SK-N-SH (cell line): ENCODE data around the gene PRELID1. TPM values are rescaled to one million over a fixed set of nuclear protein-coding genes. Genes with fewer than 3 reads are reported as not detected.

ENCODE experiments used
- CTCF ChIA-PET: fragments of 300-600, 350-600 bp; formaldehyde crosslinking; extraction: SDS; loops from one replicate; lab custom pipeline; 2021; lab: Yijun Ruan, JAX
- POLR2A ChIA-PET: fragments of 350-600 bp; sonication (Branson Sonifier 250); formaldehyde crosslinking; extraction: SDS; loops from one replicate; lab custom pipeline; 2020; ENCODE audit warnings: antibody characterized with exemption, inconsistent platforms; lab: Yijun Ruan, JAX
- DNase-seq: peaks from one replicate; pipeline ENCODE4 v3.0.0; 2012
- H2AFZ ChIP-seq: fragments of 200-600 bp; sonication (generic); 2 replicates; pipeline ENCODE4 v1.8.1; 2016; ENCODE audit warnings: antibody characterized with exemption, mild to moderate bottlenecking, low read depth
- H3F3A ChIP-seq: fragments of 200-600 bp; sonication (generic); replicated peaks from 2 replicates; pipeline ENCODE3; 2016; ENCODE audit warnings: antibody characterized with exemption, mild to moderate bottlenecking; ENCODE audit not compliant: insufficient read depth
- H3K27ac ChIP-seq, 2 experiments: fragments of 200-500 bp in 1 of 2; fragments of 200-600 bp in 1 of 2; sonication (Bioruptor generic) in 1 of 2; sonication (generic), shearing (Covaris generic) in 1 of 2; 2 replicates each; pipeline versions ENCODE4 v1.5.1 to v1.6.1; 2014 to 2016; ENCODE audit warnings: low read depth in 2 of 2, inconsistent platforms in 1 of 2, low read length in 1 of 2, mild to moderate bottlenecking in 1 of 2, mixed read lengths in 1 of 2
- H3K27me3 ChIP-seq: fragments of 200-600 bp; sonication (generic), shearing (Covaris generic); 2 replicates; pipeline ENCODE4 v1.6.1; 2016; ENCODE audit warnings: mixed run types; ENCODE audit not compliant: insufficient read depth
- H3K36me3 ChIP-seq, 2 experiments: fragments of 200-500 bp in 1 of 2; fragments of 200-600 bp in 1 of 2; sonication (Bioruptor generic) in 1 of 2; sonication (generic) in 1 of 2; replicated peaks in 1 of 2; 2 replicates each; pipeline versions ENCODE3 to v1.5.1; 2014 to 2016; ENCODE audit warnings: low read length in 1 of 2, mild to moderate bottlenecking in 1 of 2; ENCODE audit not compliant: insufficient read depth in 2 of 2, control insufficient read depth in 1 of 2
- H3K4me1 ChIP-seq, 2 experiments: fragments of 200-500 bp in 1 of 2; fragments of 200-600 bp in 1 of 2; sonication (Bioruptor generic) in 1 of 2; sonication (generic), shearing (Covaris generic) in 1 of 2; 2 replicates each; pipeline versions ENCODE4 v1.5.1 to v1.6.1; 2014 to 2016; ENCODE audit warnings: low read depth in 1 of 2, low read length in 1 of 2, mixed run types in 1 of 2; ENCODE audit not compliant: insufficient read depth in 2 of 2, control insufficient read depth in 1 of 2
- H3K4me2 ChIP-seq: fragments of 200-600 bp; sonication (generic), shearing (Covaris generic); 2 replicates; pipeline ENCODE4 v1.6.1; 2017; ENCODE audit warnings: mixed run types
- H3K4me3 ChIP-seq, 2 experiments: fragments of 200-500 bp in 1 of 2; fragments of 200-600 bp in 1 of 2; sonication (Bioruptor generic) in 1 of 2; sonication (generic), shearing (Covaris generic) in 1 of 2; 2 replicates each; pipeline versions ENCODE4 v1.5.1 to v1.8.1; 2014 to 2016; ENCODE audit warnings: low read depth in 2 of 2, inconsistent platforms in 1 of 2, low read length in 1 of 2, mild to moderate bottlenecking in 1 of 2, mixed read lengths in 1 of 2, moderate library complexity in 1 of 2
- H3K79me2 ChIP-seq: fragments of 200-600 bp; sonication (generic); 2 replicates; pipeline ENCODE4 v1.8.1; 2017; ENCODE audit warnings: mild to moderate bottlenecking; ENCODE audit not compliant: insufficient read depth
- H3K9ac ChIP-seq: fragments of 200-600 bp; sonication (generic); 2 replicates; pipeline ENCODE4 v1.6.1; 2017; ENCODE audit warnings: mixed run types
- H3K9me2 ChIP-seq: fragments of 200-600 bp; sonication (generic); 2 replicates; pipeline ENCODE4 v1.6.1; 2017; ENCODE audit warnings: mixed run types
- H3K9me3 ChIP-seq: fragments of 200-600 bp; sonication (generic); 2 replicates; pipeline ENCODE4 v1.6.1; 2017; ENCODE audit warnings: mixed run types, mild to moderate bottlenecking, moderate library complexity
- H4K20me1 ChIP-seq: fragments of 200-600 bp; sonication (generic); 2 replicates; pipeline ENCODE4 v1.6.1; 2017; ENCODE audit warnings: mild to moderate bottlenecking, mixed run types; ENCODE audit not compliant: insufficient read depth
- ELF1 ChIP-seq: IDR thresholded peaks from 2 replicates; pipeline ENCODE4 v1.4.0; 2012
- EP300 ChIP-seq, 2 experiments: IDR thresholded peaks; 2 replicates each; pipeline versions ENCODE4 v1.4.0 to v1.6.1; 2012; ENCODE audit warnings: borderline replicate concordance in 1 of 2, low read depth in 1 of 2, low read length in 1 of 2
- FOSL2 ChIP-seq: IDR thresholded peaks from 2 replicates; pipeline ENCODE4 v1.4.0; 2012; ENCODE audit warnings: low read depth, mild to moderate bottlenecking, moderate library complexity, borderline replicate concordance
- JUND ChIP-seq: IDR thresholded peaks from 2 replicates; pipeline ENCODE4 v1.4.0; 2012
- MEF2A ChIP-seq: IDR thresholded peaks from 2 replicates; pipeline ENCODE4 v1.4.0; 2012; ENCODE audit warnings: low read depth, borderline replicate concordance
- NRF1 ChIP-seq: IDR thresholded peaks from 2 replicates; pipeline ENCODE4 v1.6.1; 2012; ENCODE audit warnings: low read depth, mild to moderate bottlenecking, low read length
- POLR2AphosphoS5 ChIP-seq: IDR thresholded peaks from 2 replicates; pipeline ENCODE4 v1.6.1; 2012; ENCODE audit warnings: low read depth, low read length
- RAD21 ChIP-seq: IDR thresholded peaks from 2 replicates; pipeline ENCODE4 v1.6.1; 2012; ENCODE audit warnings: mild to moderate bottlenecking, low read length
- SIN3A ChIP-seq: IDR thresholded peaks from 2 replicates; pipeline ENCODE4 v1.6.1; 2012; ENCODE audit warnings: low read depth, mild to moderate bottlenecking, low read length, moderate library complexity, borderline replicate concordance
- TAF1 ChIP-seq: IDR thresholded peaks from 2 replicates; pipeline ENCODE4 v1.6.1; 2012; ENCODE audit warnings: low read depth, mild to moderate bottlenecking, low read length, moderate library complexity, borderline replicate concordance
- TEAD4 ChIP-seq: IDR thresholded peaks from 2 replicates; pipeline ENCODE4 v1.4.0; 2012; ENCODE audit warnings: mild to moderate bottlenecking, borderline replicate concordance; ENCODE audit not compliant: insufficient read depth
- USF2 ChIP-seq: fragments of 150-350 bp; IDR thresholded peaks from 2 replicates; pipeline ENCODE4 v1.6.1; 2017; ENCODE audit warnings: antibody characterized with exemption, low read length, low read depth, borderline replicate concordance
- YY1 ChIP-seq: IDR thresholded peaks from 2 replicates; pipeline ENCODE4 v1.4.0; 2012; ENCODE audit warnings: low read depth, mild to moderate bottlenecking
- WGBS: methylation state at CpG from one replicate; pipeline ENCODE4 v1.1.6; 2017; ENCODE audit warnings: low lambda C conversion rate; 5-methylcytosine and 5-hydroxymethylcytosine counted together
- polyA plus RNA-seq, 3 experiments: library from polyadenylated mRNA; depleted of rRNA; stranded (reverse); fragments of >200 nt; gene quantifications; 2 replicates each; pipeline ENCODE4 v1.2.3, GENCODE V29; 2012
- TF ChIP-seq, protein P1 (sequence below): IDR thresholded peaks from 2 replicates; pipeline ENCODE4; 2012
- TF ChIP-seq, protein P2 (sequence below): IDR thresholded peaks from 2 replicates; pipeline ENCODE4 v1.4.0; 2012; ENCODE audit warnings: low read depth, borderline replicate concordance

The PRELID1 gene
- polyA plus RNA-seq, 1 of the 3 experiments (the other 2 are of a cell fraction), result 344 TPM

- TF ChIP-seq YY1 (no peak), TAF1 (no peak), USF2 (no peak), FOSL2 (no peak), ELF1 (no peak), TEAD4 (no peak), SIN3A (no peak), JUND (no peak)
- no peaks in the 10 kb centered on the region for H3K27me3 ChIP-seq
- no peak overlapping the region for H3K9ac ChIP-seq
- H3K27ac ChIP-seq, result no peak overlapping the region
- peaks cover 4% of the 10 kb centered on the region; the same call in 1 of the 2 replicates for H4K20me1 ChIP-seq
- H3K79me2 ChIP-seq, result peaks cover 25% of the 10 kb centered on the region; the same call in 1 of the 2 replicates
- no peaks in the 10 kb centered on the region for H3F3A ChIP-seq
- no peaks in the 10 kb centered on the region for H3K4me1 ChIP-seq
- WGBS, result 94% methylated on average over 21 of the region's 36 CpGs
- ChIA-PET POLR2A (no interaction called here), CTCF (interaction anchor here (0.9 to 4.4 kb wide), 6 partner anchors 12 to 224 kb away, joined by 3 to 23 read pairs (median 4); no protein-coding TSS in a partner anchor)
- DNase-seq, result no peak
- no peak overlapping the region for H3K4me3 ChIP-seq
- H3K9me2 ChIP-seq, result no peaks in the 10 kb centered on the region
- H2AFZ ChIP-seq, result no peak overlapping the region
- no peak overlapping the region for H3K4me2 ChIP-seq
- no peaks in the 10 kb centered on the region for H3K9me3 ChIP-seq
- H3K36me3 ChIP-seq, result peaks cover 7 to 75% of the 10 kb centered on the region in 2 experiments
Measured at GRCh38 chr5:177336603-177337494, 33.2 kb downstream of the PRELID1 start.

DNA sequence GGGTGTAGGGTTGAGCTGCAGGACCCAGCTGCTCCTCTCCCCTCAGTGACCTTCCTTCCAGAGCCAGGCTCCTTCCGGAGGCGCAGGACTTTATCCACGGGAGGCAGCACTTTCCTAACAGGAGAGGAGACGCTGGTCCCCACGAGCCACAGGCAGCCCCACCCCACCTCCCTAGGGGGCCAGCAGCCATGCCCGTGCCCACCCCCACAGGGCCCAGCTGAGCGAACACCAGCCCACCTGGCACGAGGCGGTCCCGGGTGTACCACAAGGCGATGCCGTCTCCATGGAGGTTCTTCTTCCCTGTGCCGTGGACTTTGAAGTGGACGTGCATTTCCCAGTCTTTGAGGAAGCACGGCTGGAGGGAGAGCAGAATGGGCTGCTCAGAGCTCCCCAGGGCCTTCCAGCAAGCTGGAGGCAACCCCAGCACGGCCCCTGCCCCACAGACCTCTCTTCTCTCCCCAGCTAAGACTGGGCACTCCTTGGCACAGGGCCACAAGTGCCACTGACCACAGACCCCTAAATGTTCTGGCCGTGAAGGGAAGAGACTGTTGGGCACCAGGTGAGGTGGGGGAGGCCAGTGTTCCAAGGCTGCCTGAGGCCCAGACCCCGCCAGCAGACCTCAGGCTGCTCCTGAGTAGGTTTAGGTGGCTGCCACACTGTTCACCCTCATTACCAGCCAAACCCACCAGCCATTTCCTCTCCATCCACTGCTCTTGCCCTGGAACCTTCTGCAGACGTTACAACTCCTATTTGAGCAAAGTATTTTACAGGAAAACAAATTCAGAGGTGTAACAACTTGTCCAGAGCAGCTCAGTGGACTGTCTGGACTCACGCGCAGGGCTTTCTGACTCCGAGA, 34.9 kb downstream of the PRELID1 start:
- peaks cover 4% of the 10 kb centered on the region; the same call in 1 of the 2 replicates for H4K20me1 ChIP-seq
- ChIA-PET POLR2A (interaction anchor here (1.3 kb wide), 1 partner anchor 12 kb away, joined by 5 read pairs; no protein-coding TSS in a partner anchor), CTCF (interaction anchor here (1.3 kb wide), 1 partner anchor 20 kb away, joined by 4 read pairs; no protein-coding TSS in a partner anchor)
- WGBS, result 88% methylated on average over 5 of the region's 22 CpGs
- DNase-seq, result no peak
- H3F3A ChIP-seq, result no peaks in the 10 kb centered on the region
- H3K4me1 ChIP-seq, result no peaks in the 10 kb centered on the region
- TF ChIP-seq ELF1, result no peak
- no peak for TF ChIP-seq MEF2A
- TF ChIP-seq USF2, result no peak
- no peak for TF ChIP-seq RAD21
- TF ChIP-seq EP300 (IDR thresholded peaks at IDR 0.05; ENCODE audit: borderline replicate concordance in 1 of 2, low read depth in 1 of 2, low read length in 1 of 2), result no peak
- TF ChIP-seq, protein P1, sequence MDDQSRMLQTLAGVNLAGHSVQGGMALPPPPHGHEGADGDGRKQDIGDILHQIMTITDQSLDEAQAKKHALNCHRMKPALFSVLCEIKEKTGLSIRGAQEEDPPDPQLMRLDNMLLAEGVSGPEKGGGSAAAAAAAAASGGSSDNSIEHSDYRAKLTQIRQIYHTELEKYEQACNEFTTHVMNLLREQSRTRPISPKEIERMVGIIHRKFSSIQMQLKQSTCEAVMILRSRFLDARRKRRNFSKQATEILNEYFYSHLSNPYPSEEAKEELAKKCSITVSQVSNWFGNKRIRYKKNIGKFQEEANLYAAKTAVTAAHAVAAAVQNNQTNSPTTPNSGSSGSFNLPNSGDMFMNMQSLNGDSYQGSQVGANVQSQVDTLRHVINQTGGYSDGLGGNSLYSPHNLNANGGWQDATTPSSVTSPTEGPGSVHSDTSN, result no peak
- TF ChIP-seq POLR2AphosphoS5, result no peak
- no peak for TF ChIP-seq NRF1
- TF ChIP-seq, protein P2, sequence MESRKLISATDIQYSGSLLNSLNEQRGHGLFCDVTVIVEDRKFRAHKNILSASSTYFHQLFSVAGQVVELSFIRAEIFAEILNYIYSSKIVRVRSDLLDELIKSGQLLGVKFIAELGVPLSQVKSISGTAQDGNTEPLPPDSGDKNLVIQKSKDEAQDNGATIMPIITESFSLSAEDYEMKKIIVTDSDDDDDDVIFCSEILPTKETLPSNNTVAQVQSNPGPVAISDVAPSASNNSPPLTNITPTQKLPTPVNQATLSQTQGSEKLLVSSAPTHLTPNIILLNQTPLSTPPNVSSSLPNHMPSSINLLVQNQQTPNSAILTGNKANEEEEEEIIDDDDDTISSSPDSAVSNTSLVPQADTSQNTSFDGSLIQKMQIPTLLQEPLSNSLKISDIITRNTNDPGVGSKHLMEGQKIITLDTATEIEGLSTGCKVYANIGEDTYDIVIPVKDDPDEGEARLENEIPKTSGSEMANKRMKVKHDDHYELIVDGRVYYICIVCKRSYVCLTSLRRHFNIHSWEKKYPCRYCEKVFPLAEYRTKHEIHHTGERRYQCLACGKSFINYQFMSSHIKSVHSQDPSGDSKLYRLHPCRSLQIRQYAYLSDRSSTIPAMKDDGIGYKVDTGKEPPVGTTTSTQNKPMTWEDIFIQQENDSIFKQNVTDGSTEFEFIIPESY, result no peak
- no peaks in the 10 kb centered on the region for H3K27me3 ChIP-seq
- H3K9ac ChIP-seq, result no peak overlapping the region
- no peak overlapping the region for H3K4me3 ChIP-seq
- H3K4me2 ChIP-seq, result no peak overlapping the region
- H3K9me3 ChIP-seq, result no peaks in the 10 kb centered on the region
- H3K79me2 ChIP-seq, result peaks cover 42% of the 10 kb centered on the region
- H2AFZ ChIP-seq, result no peak overlapping the region
- no peaks in the 10 kb centered on the region for H3K9me2 ChIP-seq
- peaks cover 14 to 63% of the 10 kb centered on the region in 2 experiments for H3K36me3 ChIP-seq
- no peak overlapping the region for H3K27ac ChIP-seq
